CD4-positive, alpha-beta memory T cell (primary cell): ENCODE results near the gene ANKS3. TPM values are rescaled to one million over a fixed set of nuclear protein-coding genes. Genes with fewer than 3 reads are reported as not detected.

Experiments used
- CTCF ChIA-PET: fragments of 350-600 bp; sonication (Branson Sonifier 250); formaldehyde crosslinking; loops from one replicate; lab custom pipeline; 2021; ENCODE audit warnings: inconsistent platforms; ENCODE audit not compliant: partially characterized antibody; lab: Charles Lee
- POLR2A ChIA-PET: fragments of 350-600 bp; sonication (Branson Sonifier 250); formaldehyde crosslinking; loops from one replicate; lab custom pipeline; 2021; ENCODE audit not compliant: partially characterized antibody; lab: Charles Lee
- DNase-seq, 5 donors: peaks; one replicate each; pipeline versions ENCODE4 v3.0.0 to v3.0.0-alpha.2; 2020 to 2022; ENCODE audit warnings: mixed read lengths in 1 of 5
- H3K27ac ChIP-seq: one replicate; pipeline ENCODE4 v1.7.0; 2013; ENCODE audit warnings: low read depth, low read length
- H3K27me3 ChIP-seq: 2 replicates; pipeline ENCODE4 v1.7.0; 2013; ENCODE audit warnings: mild to moderate bottlenecking, low read length, moderate library complexity; ENCODE audit not compliant: insufficient read depth
- H3K36me3 ChIP-seq: 2 replicates; pipeline ENCODE4 v1.7.0; 2013; ENCODE audit warnings: mild to moderate bottlenecking, low read length, moderate library complexity; ENCODE audit not compliant: insufficient read depth
- H3K4me1 ChIP-seq: 2 replicates; pipeline ENCODE4 v1.7.0; 2013; ENCODE audit warnings: mild to moderate bottlenecking, low read length, moderate library complexity; ENCODE audit not compliant: insufficient read depth
- H3K4me3 ChIP-seq, 2 donors: one replicate each; pipeline ENCODE4 v1.7.0; 2013; ENCODE audit warnings: low read length in 2 of 2, mild to moderate bottlenecking in 1 of 2
- H3K9me3 ChIP-seq, 2 donors: one replicate each; pipeline ENCODE4 v1.7.0; 2013; ENCODE audit warnings: low read length in 2 of 2, control low read depth in 1 of 2; ENCODE audit not compliant: control insufficient read depth in 1 of 2
- H3K27ac Mint-ChIP-seq, 7 donors: one replicate each; pipeline ENCODE4 v1.8.0; 2020 to 2021; ENCODE audit warnings: mixed read lengths in 7 of 7, mild to moderate bottlenecking in 6 of 7, inconsistent platforms in 3 of 7, moderate library complexity in 3 of 7
- H3K27me3 Mint-ChIP-seq, 2 donors: one replicate each; pipeline ENCODE4 v1.8.0; 2020 to 2021; ENCODE audit warnings: mixed read lengths in 2 of 2
- H3K36me3 Mint-ChIP-seq, 2 donors: one replicate each; pipeline ENCODE4 v1.8.0; 2020 to 2021; ENCODE audit warnings: mixed read lengths in 2 of 2, inconsistent platforms in 1 of 2, mild to moderate bottlenecking in 1 of 2
- H3K4me1 Mint-ChIP-seq, 4 donors: one replicate each; pipeline ENCODE4 v1.8.0; 2020 to 2021; ENCODE audit warnings: mixed read lengths in 4 of 4, mild to moderate bottlenecking in 1 of 4
- H3K4me3 Mint-ChIP-seq, 8 donors: one replicate each; pipeline ENCODE4 v1.8.0; 2020 to 2021; ENCODE audit warnings: mixed read lengths in 8 of 8, mild to moderate bottlenecking in 7 of 8, moderate library complexity in 6 of 8, inconsistent platforms in 3 of 8
- H3K9me3 Mint-ChIP-seq, 8 donors: one replicate each; pipeline ENCODE4 v1.8.0; 2020 to 2021; ENCODE audit warnings: mixed read lengths in 8 of 8, mild to moderate bottlenecking in 5 of 8, inconsistent platforms in 3 of 8, moderate library complexity in 1 of 8
- intact Hi-C: fragments of 100-400 bp; cut with micrococcal nuclease; formaldehyde crosslinking; loops from one replicate; pipeline ENCODE4 v1.15.1; 2023
- polyA plus RNA-seq, 2 donors: library from polyadenylated mRNA; unstranded; fragments of 300-500 nt; fragmentation: Illumina TruSeq; gene quantifications; one replicate each; pipeline ENCODE4 v1.2.3, GENCODE V29; 2021
- total RNA-seq, 2 experiments: library from RNA; stranded (reverse); gene quantifications; one replicate each; pipeline ENCODE4 v1.2.3, GENCODE V29; 2021

ANKS3 gene
- total and polyA plus RNA-seq, 4 experiments from 2014 or later: 0.91 to 33.9 (median 17.1) TPM

DNA sequence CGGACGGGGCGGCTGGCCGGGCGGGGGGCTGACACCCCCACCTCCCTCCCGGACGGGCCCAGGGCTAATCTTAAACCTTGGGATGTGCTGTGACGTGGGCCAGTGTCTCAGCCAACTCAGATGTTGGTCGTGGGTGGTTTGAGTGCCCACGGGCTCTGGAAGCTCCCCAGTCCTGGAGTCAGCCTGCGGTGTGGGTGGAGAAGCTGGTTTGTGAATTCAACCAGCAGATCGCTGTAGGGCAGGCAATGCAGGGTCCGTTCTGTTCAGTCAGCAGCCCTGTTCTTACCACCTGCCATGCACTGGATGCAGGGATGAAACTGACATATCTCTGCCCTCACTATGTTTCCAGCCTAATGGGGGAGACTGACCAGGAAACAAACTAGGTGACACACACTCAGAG is 40.9 kb upstream of the ANKS3 start:
- CTCF ChIA-PET: no interaction called here
- H3K27ac Mint-ChIP-seq: no peak overlapping the region
- H3K4me1 ChIP-seq: no peaks in the 10 kb centered on the region

DNA sequence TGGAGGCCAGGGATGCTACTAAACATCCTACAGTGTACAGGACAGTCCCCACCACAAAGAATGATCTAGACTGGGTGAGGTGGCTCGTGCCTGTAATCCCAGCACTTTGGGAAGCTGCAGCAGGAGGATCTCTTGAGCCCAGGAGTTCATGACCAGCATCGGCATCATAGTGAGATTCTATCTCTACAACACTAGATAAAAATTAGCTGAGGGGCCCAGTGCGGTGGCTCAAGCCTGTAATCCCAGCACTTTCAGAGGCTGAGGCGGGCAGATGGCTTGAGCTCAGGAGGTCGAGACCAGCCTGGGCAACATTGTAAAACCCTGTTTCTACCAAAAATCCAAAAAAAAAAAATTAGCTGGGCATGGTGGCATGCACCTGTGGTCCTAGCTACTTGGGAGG is 38.3 kb upstream of the ANKS3 start:
- DNase-seq: no peak
- ChIA-PET POLR2A (interaction anchor here (0.6 kb wide), 1 partner anchor 33 kb away, joined by 3 read pairs; no protein-coding TSS in a partner anchor), CTCF (no interaction called here)
- Histone ChIP-seq H3K27ac (no peak overlapping the region), H3K4me1 (peaks cover 15% of the 10 kb centered on the region), H3K27me3 (no peaks in the 10 kb centered on the region), H3K9me3 (no peaks in the 10 kb centered on the region), H3K4me3 (no peak overlapping the region), H3K36me3 (no peaks in the 10 kb centered on the region)
- Mint-ChIP-seq H3K36me3 (peaks cover 0 to 3% of the 10 kb centered on the region in 2 donors), H3K27ac (no peak overlapping the region), H3K27me3 (no peaks in the 10 kb centered on the region), H3K4me3 (no peak overlapping the region), H3K4me1 (peaks cover 9 to 26% (median 16%) of the 10 kb centered on the region in 4 donors), H3K9me3 (peaks cover 0 to 2% (median 0%) of the 10 kb centered on the region in 8 donors)
- intact Hi-C loops: no loop called here

More for the DNA sequence above, 40.9 kb upstream of the ANKS3 start:
- Mint-ChIP-seq H3K9me3 (no peaks in the 10 kb centered on the region), H3K4me1 (peaks cover 0 to 1% (median 0%) of the 10 kb centered on the region in 4 donors), H3K27me3 (no peaks in the 10 kb centered on the region), H3K4me3 (no peak overlapping the region), H3K36me3 (no peaks in the 10 kb centered on the region)
- intact Hi-C loops: no loop called here
- Histone ChIP-seq H3K27me3 (no peaks in the 10 kb centered on the region), H3K9me3 (no peaks in the 10 kb centered on the region), H3K27ac (no peak overlapping the region), H3K4me3 (no peak overlapping the region), H3K36me3 (no peaks in the 10 kb centered on the region)
- no peak for DNase-seq
- POLR2A ChIA-PET: no interaction called here

DNA sequence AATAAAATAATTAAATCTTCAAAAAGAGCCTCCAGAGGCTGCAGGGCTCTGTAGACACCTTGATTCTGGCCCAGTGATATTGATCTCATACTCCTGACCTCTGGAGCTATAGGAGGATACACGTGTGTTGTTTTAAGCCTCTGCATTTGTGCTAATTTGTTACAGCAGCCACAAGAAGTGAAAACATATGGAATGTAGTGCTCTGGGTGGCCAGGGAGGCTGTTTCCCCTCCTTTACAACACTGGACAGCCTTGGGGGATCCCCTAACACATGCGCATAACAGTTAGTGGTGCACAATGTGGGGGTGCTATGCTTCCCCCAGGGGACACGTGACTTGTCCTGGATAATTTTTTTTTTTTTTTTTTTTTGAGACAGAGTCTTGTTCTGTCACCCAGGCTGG is 37.6 kb upstream of the ANKS3 start:
- Histone ChIP-seq H3K9me3 (no peaks in the 10 kb centered on the region), H3K27me3 (no peaks in the 10 kb centered on the region), H3K4me1 (peaks cover 17% of the 10 kb centered on the region), H3K36me3 (no peaks in the 10 kb centered on the region), H3K4me3 (no peak overlapping the region), H3K27ac (no peak overlapping the region)
- no peak overlapping the region for H3K4me3 Mint-ChIP-seq
- H3K4me1 Mint-ChIP-seq: peaks cover 10 to 31% (median 19%) of the 10 kb centered on the region in 4 donors
- ChIA-PET CTCF (no interaction called here), POLR2A (no interaction called here)
- no peaks in the 10 kb centered on the region for H3K27me3 Mint-ChIP-seq
- H3K27ac Mint-ChIP-seq: peak overlapping the region in 1 of 7 donors; percentile 21
- peaks cover 0 to 2% (median 0%) of the 10 kb centered on the region in 8 donors for H3K9me3 Mint-ChIP-seq
- DNase-seq: no peak
- intact Hi-C loops: no loop called here
- peaks cover 0 to 3% of the 10 kb centered on the region in 2 donors for H3K36me3 Mint-ChIP-seq

DNA sequence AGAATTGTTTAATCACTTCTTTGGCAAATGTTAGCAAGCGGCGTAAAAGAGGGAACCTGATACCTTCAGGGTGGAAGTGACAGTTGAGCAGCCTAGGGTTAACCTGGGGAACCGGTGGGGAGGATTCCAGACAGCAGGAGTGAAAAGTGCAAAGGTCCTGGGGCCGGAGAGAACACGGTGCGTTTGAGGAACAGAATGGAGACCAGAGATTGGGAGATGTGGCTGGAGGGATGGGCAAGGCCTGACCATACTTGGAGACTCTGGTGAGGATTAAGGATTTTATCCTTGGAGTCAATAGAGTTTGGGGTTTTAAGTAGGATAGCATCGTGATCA is 35.2 kb upstream of the ANKS3 start:
- peak overlapping the region; percentile 56 to 94 (median 92) for H3K4me3 Mint-ChIP-seq
- H3K4me1 Mint-ChIP-seq: peaks cover 17 to 46% (median 32%) of the 10 kb centered on the region in 4 donors
- peak overlapping the region; percentile 67 to 98 (median 96) for H3K27ac Mint-ChIP-seq
- peak overlapping the region in 1 of 2 donors; percentile 85 for H3K4me3 ChIP-seq
- intact Hi-C loops: no loop called here
- DNase-seq: no peak
- ChIA-PET POLR2A (interaction anchor here (0.6 to 5.0 kb wide), 11 partner anchors 8 to 496 kb away, joined by 3 to 72 read pairs (median 6); partner anchors contain the start of genes ANKS3, CORO7, DNAAF8 and NUDT16L1), CTCF (no interaction called here)
- H3K27me3 Mint-ChIP-seq: no peaks in the 10 kb centered on the region
- peaks cover 0 to 2% (median 0%) of the 10 kb centered on the region in 8 donors for H3K9me3 Mint-ChIP-seq
- H3K36me3 Mint-ChIP-seq: peaks cover 0 to 13% of the 10 kb centered on the region in 2 donors
- H3K9me3 ChIP-seq: no peaks in the 10 kb centered on the region
- H3K36me3 ChIP-seq: no peaks in the 10 kb centered on the region
- H3K4me1 ChIP-seq: peaks cover 32% of the 10 kb centered on the region
- peak overlapping the region; percentile 59 for H3K27ac ChIP-seq
- no peaks in the 10 kb centered on the region for H3K27me3 ChIP-seq

DNA sequence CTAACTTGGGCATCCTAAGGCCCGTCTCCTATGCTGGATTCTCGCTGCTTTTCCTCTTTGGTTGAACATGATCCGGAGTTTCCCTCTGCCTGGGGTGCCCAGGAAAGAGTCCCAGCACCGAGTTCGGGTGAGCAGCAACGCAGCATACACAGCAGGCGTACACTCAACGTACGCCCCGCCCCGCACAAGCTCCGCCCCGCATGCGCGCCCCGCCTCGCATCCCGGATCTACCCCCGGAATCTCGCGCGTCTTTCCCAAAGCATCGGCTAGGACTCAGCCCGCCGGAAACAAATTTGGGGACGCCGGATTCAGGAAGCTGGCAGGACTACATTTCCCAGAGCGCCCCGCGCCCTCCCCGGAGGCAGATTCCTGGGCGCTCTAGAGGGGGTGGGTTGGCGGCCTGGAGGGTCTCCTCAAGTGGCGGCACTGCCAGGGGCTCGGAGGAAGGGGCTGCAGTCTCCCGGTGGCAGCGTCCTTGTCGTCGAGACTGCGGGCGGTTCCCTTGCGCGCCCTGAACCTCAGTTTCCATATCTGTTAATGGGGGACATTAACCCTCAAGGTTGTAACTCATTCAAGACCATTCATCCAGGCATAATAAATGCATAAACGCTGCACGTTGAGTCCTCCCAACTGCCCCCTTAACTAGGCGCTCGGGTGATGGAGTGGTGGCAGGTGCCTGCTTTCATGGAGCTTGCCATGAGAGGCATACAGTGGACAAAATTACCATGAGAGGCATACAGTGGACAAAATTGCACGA is 34.7 kb upstream of the ANKS3 start:
- Histone ChIP-seq H3K9me3 (no peaks in the 10 kb centered on the region), H3K36me3 (peaks cover 3% of the 10 kb centered on the region), H3K27ac (peak overlapping the region; percentile 59), H3K4me1 (peaks cover 32% of the 10 kb centered on the region), H3K27me3 (no peaks in the 10 kb centered on the region), H3K4me3 (peak overlapping the region; percentile 85 to 96)
- peaks cover 16 to 46% (median 35%) of the 10 kb centered on the region in 4 donors for H3K4me1 Mint-ChIP-seq
- H3K36me3 Mint-ChIP-seq: peaks cover 0 to 15% of the 10 kb centered on the region in 2 donors
- peak overlapping the region; percentile 92 to 98 (median 96) for H3K27ac Mint-ChIP-seq
- H3K4me3 Mint-ChIP-seq: peak overlapping the region; percentile 92 to 94 (median 94)
- ChIA-PET CTCF (interaction anchor here (1.0 kb wide), 1 partner anchor 118 kb away, joined by 3 read pairs; no protein-coding TSS in a partner anchor), POLR2A (interaction anchor here (0.6 to 5.0 kb wide), 15 partner anchors 9 to 461 kb away, joined by 3 to 72 read pairs (median 5); partner anchors contain the start of genes ANKS3, CORO7, DNAAF8 and GLYR1)
- H3K27me3 Mint-ChIP-seq: no peaks in the 10 kb centered on the region
- DNase-seq: peak; percentile 71 to 78 (median 76)
- peaks cover 0 to 2% (median 0%) of the 10 kb centered on the region in 8 donors for H3K9me3 Mint-ChIP-seq
- intact Hi-C loops: loop anchor here (1.0 kb wide), 2 partner anchors 35 to 79 kb away; partner anchors contain the start of genes GLYR1 and UBN1

DNA sequence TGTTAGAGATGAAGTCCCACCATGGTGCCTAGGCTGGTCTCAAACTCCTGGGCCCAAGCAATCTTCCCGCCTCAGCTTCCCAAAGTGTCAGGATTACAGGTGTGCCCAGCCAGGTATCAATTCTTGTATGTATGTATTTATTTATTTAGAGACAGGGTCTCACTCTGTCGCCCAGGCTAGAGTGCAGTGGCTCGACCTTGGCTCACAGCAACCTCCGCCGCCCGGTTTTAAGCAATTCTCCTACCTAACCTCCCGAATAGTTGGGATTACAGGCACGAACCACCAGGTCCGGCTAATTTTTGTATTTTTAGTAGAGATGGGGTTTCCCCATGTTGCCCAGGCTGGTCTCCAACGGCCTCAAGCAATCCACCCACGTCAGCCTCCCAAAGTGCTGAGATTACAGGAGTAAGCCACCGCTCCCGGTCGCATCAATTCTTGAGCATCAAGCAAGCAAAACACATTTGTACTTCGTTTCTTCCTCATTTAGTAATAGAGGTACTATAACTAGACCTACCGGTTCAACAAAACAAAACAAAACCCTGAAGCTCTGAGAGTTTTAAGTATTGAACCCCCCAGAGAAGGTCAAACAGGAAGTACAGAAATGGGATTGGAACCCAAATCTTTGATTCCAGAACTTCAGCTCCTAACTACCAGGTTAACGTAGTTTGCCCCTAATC is 33.9 kb upstream of the ANKS3 start:
- Mint-ChIP-seq H3K27ac (peak overlapping the region; percentile 92 to 98 (median 96)), H3K27me3 (no peaks in the 10 kb centered on the region), H3K4me1 (peaks cover 16 to 47% (median 35%) of the 10 kb centered on the region in 4 donors), H3K36me3 (peaks cover 0 to 20% of the 10 kb centered on the region in 2 donors), H3K9me3 (peaks cover 0 to 2% (median 0%) of the 10 kb centered on the region in 8 donors), H3K4me3 (peak overlapping the region; percentile 92 to 94 (median 94))
- H3K27me3 ChIP-seq: no peaks in the 10 kb centered on the region
- peak in 1 of 5 donors; percentile 8 for DNase-seq
- peak overlapping the region; percentile 59 for H3K27ac ChIP-seq
- H3K36me3 ChIP-seq: peaks cover 8% of the 10 kb centered on the region
- ChIA-PET POLR2A (interaction anchor here (0.7 to 5.0 kb wide), 14 partner anchors 10 to 460 kb away, joined by 3 to 72 read pairs (median 6); partner anchors contain the start of genes ANKS3, CORO7, DNAAF8 and GLYR1), CTCF (interaction anchor here (1.0 kb wide), 1 partner anchor 118 kb away, joined by 3 read pairs; no protein-coding TSS in a partner anchor)
- peaks cover 32% of the 10 kb centered on the region for H3K4me1 ChIP-seq
- H3K4me3 ChIP-seq: peak overlapping the region; percentile 85 to 96
- intact Hi-C loops: loop anchor here (1.0 to 2.0 kb wide), 5 partner anchors 34 to 152 kb away; partner anchors contain the start of genes ANKS3, DNAAF8, GLYR1 and MGRN1
- no peaks in the 10 kb centered on the region for H3K9me3 ChIP-seq
